Hepatocyte (in vitro differentiated cells): Measurements from ENCODE around the gene ANGPTL8.

ENCODE experiments used
- CTCF ChIP-seq: fragments of 200-600 bp; sonication (generic); IDR thresholded peaks from 2 replicates; pipeline ENCODE4 v1.5.1; 2016; ENCODE audit warnings: antibody characterized with exemption, mild to moderate bottlenecking; ENCODE audit not compliant: poor library complexity
- EZH2 ChIP-seq: fragments of 200-600 bp; sonication (generic); IDR thresholded peaks from 2 replicates; pipeline ENCODE4 v1.6.1; 2016; ENCODE audit warnings: antibody characterized with exemption, mild to moderate bottlenecking, borderline replicate concordance
- EZH2phosphoT487 ChIP-seq: fragments of 200-600 bp; sonication (generic); IDR thresholded peaks from one replicate; pipeline ENCODE4 v1.6.1; 2018; ENCODE audit warnings: antibody characterized with exemption, mild to moderate bottlenecking, low read depth, moderate library complexity; ENCODE audit not compliant: unreplicated experiment, severe bottlenecking

- TF ChIP-seq EZH2phosphoT487 = no peak
- no peak for TF ChIP-seq CTCF
- TF ChIP-seq EZH2 = no peak
Measured at GRCh38 chr19:11210656-11210928, 28.8 kb upstream of the ANGPTL8 start.
